UCSD-AML1 (cell line): Measurements from ENCODE around the gene TFEB.

ENCODE experiments used
- DNase-seq: peaks from one replicate; lab custom pipeline; 2025; ENCODE audit not compliant: unreplicated experiment; lab: John Stamatoyannopoulos, UW

TFEB gene

GRCh38 chr6:41739041-41739440 lies 3.6 kb upstream of the TFEB start:
- DNase-seq = no peak

- no peak for DNase-seq
These were observed 2.3 kb upstream of the TFEB start for GRCh38 chr6:41737591-41738130.

GRCh38 chr6:41736800-41737555 lies 1.6 kb upstream of the TFEB start:
- DNase-seq = no peak

- DNase-seq = no peak
These were observed 852 bp upstream of the TFEB start for GRCh38 chr6:41736186-41736733.

- DNase-seq = peak; percentile 75
These were observed 562 bp downstream of the TFEB start for GRCh38 chr6:41734666-41735426.

GRCh38 chr6:41733707-41734665 lies 1.4 kb downstream of the TFEB start:
- DNase-seq = peak; percentile 73

- no peak for DNase-seq
These were observed 2.1 kb downstream of the TFEB start for GRCh38 chr6:41733360-41733706.

GRCh38 chr6:41732591-41733359 lies 2.6 kb downstream of the TFEB start:
- no peak for DNase-seq

- DNase-seq = no peak
These were observed 3.3 kb downstream of the TFEB start for GRCh38 chr6:41732149-41732548.

GRCh38 chr6:41731561-41732086 lies 3.8 kb downstream of the TFEB start:
- no peak for DNase-seq

GRCh38 chr6:41730531-41731436 lies 4.6 kb downstream of the TFEB start:
- DNase-seq = no peak

- no peak for DNase-seq
These were observed 5.8 kb downstream of the TFEB start for GRCh38 chr6:41729624-41730023.

GRCh38 chr6:41728954-41729353 lies 6.5 kb downstream of the TFEB start:
- no peak for DNase-seq

GRCh38 chr6:41728073-41728936 lies 7.1 kb downstream of the TFEB start:
- no peak for DNase-seq

- DNase-seq = no peak
These were observed 7.7 kb downstream of the TFEB start for GRCh38 chr6:41727705-41728072.

- DNase-seq = no peak
These were observed 8.5 kb downstream of the TFEB start for GRCh38 chr6:41726876-41727275.

- DNase-seq = no peak
These were observed 10.6 kb downstream of the TFEB start for GRCh38 chr6:41724586-41725501.
